Hematopoietic multipotent progenitor cell (in vitro differentiated cells): Measurements from ENCODE around the gene MCRIP2. TPM values are rescaled to one million over a fixed set of nuclear protein-coding genes. Genes with fewer than 3 reads are reported as not detected.
A peak's percentile ranks its signal among the peaks of the same experiment; 100 is the strongest.

Experiments
- DNase-seq, 3 donors: peaks; one replicate each; pipeline ENCODE4 v3.0.0-alpha.2; 2011 to 2015; ENCODE audit warnings: low read depth in 2 of 3, low spot score in 2 of 3
- total RNA-seq: library from RNA; depleted of rRNA; stranded (reverse); fragments of >200 nt; gene quantifications from one replicate; pipeline ENCODE4 v1.2.3, GENCODE V29; 2012

The MCRIP2 gene
- total RNA-seq, 1 donor, result 20.5 TPM

DNA sequence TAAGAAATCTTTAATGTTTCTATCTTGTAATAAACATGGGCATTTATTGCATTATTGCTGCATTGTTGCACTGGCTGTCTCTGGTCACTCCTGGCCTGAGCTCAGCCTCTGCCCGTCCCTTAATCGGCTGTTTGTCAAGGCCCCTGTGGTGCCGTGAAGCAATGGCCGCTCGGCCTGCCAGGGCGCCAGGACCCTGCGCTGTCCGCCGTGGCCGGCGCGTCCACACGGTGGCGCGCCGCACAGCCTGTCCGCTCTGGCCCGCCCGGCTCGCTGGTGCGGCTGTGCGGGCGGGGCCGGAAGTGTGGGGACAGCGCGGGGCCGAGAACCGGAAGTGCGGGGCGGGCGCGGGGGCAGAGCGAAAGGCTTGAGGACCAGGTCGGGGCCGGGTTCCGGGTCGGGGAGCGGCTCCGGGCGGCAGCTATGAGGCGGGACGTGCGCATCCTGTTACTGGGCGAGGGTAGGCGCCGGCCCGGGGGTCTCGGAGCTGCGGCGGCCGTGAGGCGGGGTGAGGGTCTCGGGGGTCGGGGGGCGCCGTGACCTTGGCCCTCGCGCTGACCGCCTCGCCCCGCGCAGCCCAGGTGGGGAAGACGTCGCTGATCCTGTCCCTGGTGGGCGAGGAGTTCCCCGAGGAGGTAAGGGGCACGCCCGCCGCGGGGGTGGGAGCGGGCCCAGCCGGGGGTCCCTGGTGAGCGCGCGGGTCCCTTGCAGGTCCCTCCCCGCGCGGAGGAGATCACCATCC is 26.3 kb downstream of the MCRIP2 start, which contains the start of gene RHOT2:
RHOT2 (plus strand) TSS at position 353 of the 739 bp plus-strand sequence; CDS start at position 421, 68 bp downstream.
- DNase-seq, result peak; percentile 79 to 95 (median 92)

DNA sequence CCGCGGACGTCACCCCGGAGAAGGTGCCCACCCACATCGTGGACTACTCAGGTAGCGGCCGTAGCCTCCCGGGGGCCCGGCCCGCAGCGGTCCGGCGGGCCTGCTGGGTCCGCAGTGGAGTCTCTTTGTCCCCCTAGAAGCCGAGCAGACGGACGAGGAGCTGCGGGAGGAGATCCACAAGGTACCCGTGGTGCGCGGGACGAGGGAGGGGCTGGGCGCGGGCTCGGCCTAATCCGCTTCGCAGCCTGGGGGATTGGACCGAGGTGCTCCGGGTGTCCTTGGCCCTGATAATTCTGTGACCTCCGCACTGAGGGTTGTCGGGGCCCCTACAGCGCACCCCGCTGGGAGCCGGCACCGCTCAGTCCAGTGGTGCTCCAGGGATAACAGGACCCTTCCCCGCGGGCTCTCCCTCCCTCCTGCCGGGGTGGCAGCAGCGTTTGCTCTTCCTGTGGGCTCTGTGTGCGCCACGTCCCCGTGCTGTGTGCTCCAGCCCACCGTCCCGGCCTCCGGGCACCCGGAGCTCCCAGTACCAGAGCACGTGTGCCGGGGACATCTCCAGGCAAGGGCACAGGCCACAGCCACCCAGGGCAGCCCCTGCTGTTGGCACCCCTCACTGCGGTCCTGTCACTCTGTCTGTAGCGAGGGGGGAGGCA is 27.0 kb downstream of the MCRIP2 start:
- DNase-seq, result no peak

DNA sequence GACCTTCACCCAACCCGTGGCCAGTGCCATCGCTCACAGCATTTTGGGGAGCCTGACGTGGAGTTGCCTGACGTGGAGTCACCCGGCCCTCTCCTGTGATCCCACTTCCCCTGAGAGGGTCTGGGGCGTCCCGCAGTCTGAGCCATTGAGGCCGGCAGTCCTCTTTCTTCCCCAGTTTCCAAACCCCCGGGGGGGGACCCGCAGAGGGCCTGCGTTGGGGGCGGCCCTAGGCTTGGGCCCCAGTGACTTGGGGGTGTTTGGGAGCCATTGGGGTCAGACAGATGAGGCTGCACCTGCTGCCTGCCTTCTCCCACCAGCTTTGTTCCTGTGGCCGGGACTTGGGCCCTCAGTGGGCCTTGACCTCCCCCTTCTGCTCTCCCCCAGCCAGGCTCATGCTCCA is 28.0 kb downstream of the MCRIP2 start:
- DNase-seq, result no peak

DNA sequence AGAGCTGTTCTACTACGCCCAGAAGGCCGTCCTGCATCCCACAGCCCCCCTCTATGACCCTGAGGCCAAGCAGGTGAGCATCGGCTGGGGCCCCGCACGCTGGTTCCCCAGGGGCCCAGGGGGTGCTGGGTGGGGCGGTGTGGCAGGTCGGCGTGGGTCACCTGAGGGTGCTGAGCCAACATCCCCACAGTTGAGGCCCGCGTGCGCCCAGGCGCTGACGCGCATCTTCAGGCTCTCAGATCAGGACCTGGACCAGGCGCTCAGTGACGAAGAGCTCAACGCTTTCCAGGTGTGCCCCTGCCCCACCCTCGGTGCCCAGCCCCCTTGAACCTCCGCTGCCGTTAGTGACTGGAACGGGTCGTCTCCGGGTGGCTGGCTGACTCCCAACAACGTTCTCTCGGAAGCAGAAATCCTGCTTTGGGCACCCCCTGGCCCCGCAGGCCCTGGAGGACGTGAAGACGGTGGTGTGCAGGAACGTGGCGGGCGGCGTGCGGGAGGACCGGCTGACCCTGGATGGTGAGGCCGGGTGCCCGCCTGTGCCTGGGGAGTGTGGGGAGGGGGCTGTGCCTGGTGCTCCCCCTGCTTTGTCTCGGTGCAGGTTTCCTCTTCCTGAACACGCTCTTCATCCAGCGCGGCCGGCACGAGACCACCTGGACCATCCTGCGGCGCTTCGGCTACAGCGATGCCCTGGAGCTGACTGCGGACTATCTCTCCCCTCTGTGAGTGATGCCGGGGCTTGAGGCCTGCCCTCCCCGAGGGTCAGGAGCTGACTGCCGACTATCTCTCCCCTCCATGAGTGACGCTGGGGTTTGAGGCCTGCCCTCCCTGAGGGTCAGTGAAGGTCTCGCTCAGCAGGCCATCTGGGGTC is 29.1 kb downstream of the MCRIP2 start:
- DNase-seq, result no peak

DNA sequence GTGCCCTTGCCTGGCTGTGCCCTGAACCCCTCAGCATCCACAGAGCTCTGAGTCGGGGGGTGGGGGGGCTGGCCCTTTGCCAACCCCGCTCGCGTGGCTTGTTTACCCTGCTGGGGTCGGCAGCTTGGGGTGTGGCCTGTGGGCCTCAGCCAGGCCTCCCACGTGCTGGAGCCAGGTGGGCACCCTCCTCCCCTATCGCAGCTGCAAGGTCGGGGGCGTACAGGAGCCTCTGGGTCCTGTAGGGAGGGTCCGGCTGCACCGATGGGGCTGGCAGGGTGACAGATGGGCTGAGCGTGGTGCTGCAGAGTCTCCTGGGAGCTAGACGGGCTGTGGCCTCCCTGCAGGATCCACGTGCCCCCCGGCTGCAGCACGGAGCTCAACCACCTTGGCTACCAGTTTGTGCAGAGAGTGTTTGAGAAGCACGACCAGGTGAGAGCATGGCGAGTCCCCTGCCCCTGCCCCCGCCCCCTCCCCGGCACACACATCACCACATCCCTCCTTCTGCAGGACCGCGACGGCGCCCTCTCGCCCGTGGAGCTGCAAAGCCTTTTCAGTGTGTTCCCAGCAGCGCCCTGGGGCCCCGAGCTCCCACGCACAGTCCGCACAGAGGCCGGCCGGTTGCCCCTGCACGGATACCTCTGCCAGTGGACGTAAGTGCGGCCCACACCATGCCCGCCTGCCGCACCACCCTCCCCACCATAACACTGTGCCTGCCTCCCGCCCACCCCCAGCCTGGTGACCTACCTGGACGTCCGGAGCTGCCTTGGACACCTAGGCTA is 29.9 kb downstream of the MCRIP2 start:
- DNase-seq, result no peak

DNA sequence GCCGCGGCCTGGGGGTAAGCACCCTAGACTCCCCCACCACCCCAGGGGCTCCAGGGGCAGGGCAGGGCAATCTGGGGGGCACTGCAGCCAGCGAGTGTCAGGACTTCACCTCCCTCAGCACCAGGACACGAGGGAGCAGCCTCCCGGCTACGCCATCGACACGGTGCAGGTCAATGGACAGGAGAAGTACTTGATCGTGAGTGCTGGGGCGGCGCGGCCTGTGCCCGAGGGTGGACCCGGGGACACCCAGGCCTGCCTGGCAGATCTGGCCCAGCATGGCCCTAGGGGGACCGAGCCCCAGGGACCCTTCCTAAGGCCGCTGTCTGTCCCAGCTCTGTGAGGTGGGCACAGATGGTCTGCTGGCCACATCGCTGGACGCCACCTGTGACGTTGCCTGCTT is 30.7 kb downstream of the MCRIP2 start:
- DNase-seq, result no peak

DNA sequence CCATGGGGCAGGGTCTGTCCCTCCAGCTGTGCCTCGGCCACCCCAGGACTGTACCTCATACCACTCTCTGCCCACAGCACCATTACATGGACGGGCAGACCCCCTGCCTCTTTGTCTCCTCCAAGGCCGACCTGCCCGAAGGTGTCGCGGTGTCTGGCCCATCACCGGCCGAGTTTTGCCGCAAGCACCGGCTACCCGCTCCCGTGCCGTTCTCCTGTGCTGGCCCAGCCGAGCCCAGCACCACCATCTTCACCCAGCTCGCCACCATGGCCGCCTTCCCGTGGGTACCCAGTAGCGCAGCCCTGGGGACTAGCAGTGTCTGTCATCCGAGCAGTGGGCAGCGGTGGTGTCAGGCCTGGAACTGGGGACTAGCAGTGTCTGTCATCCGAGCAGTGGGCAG is 31.2 kb downstream of the MCRIP2 start:
- no peak for DNase-seq

DNA sequence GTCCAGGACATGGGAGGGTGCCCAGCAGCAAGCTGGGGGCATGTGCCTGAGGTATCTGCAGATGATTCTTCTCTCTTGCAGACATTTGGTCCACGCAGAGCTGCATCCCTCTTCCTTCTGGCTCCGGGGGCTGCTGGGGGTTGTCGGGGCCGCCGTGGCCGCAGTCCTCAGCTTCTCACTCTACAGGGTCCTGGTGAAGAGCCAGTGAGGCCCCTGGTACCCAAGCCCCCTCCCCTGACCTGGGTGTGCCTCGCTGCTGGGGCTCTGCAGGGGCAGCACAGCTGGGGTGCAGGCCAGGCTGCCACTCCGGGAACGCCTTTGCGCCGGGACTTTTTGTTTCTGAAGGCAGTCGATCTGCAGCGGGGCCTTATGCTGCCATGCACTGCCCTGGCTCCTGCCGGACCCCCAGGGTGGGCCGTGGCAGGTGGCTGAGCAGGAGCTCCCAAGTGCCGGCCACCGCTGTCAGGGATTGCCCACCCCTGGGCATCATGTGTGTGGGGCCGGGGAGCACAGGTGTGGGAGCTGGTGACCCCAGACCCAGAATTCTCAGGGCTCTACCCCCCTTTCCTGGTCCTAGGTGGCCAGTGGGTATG is 31.9 kb downstream of the MCRIP2 start:
- DNase-seq, result no peak

DNA sequence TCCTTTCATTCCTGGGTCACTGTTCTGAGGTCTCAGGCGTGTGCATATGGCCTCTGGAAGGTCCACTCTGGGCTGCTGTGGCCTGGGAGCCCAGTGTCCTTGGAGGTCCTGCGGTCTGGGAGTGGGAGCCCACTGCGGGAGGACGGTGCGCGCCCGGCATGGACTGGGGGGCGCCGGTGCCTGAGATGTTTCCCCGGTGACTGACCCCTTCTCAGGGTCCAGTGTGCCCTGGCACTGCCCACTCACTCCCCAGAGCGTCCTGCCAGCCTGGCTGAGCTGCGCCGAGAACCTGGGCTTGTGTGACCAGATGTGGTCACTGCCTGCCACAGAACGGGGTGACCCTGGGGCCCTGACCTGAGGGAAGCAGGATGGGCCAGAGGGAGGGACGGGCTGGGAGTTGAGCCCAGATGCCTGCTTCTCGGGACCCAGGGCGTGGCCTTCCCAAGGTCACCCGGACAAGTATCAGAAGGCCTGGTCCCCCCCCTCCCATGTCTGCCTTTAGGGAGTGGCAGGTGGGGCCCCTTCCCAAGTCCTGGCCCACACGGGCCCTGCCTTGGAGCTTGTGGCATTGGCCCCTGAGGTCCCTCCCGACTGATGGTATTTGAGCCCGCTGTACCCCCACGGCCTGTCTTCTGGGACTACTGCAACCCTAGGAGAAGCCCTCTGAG is 32.7 kb downstream of the MCRIP2 start:
- no peak for DNase-seq

DNA sequence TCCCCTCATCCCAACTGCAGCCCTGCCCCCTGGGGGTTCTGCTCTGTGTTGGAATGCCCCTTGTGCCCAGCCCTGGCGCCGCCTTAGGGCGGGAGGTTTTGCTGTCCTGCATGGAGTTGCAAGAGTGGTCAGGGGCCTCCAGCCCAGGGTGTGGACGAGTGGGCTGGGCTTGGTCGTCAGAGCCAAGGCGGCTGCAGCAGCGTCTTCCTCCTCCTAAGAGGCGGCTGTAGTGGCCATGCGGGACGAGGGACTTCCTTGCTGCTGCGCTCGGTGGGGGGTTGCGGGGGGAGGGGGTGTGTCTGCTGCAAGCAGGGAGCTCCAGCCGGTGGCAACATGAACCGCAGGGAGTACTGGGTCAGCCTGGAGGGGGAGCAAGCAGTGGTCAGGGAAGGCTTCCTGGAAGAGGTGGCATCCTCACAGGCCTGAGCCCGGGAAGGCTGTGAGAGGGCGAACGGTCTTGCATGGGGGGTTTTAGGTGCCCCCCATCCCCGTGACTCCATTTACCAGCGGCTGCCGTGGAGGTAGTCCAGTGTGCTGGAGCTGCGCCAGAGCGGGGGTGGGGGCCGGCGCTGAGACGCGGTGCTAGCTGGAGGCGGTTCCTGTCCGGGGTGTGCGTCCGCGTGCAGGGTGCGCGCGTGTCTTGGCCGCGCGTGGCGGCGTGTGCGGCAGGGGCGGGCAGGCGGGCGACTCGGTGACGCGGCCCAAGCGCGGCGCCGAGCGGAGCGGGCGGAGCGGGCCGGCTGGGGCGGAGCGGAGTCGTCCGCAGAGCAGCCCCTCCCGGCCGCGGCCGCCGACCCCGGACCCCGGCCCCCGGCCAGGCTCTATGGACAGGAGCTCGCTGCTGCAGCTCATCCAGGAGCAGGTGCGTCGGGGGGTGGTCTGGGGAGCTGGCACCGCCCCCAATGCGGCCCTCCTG is 33.6 kb downstream of the MCRIP2 start, which contains the start of gene RHBDL1:
RHBDL1 (plus strand) TSS at position 704 of the 916 bp plus-strand sequence; CDS start at position 824, 120 bp downstream.
- DNase-seq, result peak in 1 of 3 donors; percentile 11

DNA sequence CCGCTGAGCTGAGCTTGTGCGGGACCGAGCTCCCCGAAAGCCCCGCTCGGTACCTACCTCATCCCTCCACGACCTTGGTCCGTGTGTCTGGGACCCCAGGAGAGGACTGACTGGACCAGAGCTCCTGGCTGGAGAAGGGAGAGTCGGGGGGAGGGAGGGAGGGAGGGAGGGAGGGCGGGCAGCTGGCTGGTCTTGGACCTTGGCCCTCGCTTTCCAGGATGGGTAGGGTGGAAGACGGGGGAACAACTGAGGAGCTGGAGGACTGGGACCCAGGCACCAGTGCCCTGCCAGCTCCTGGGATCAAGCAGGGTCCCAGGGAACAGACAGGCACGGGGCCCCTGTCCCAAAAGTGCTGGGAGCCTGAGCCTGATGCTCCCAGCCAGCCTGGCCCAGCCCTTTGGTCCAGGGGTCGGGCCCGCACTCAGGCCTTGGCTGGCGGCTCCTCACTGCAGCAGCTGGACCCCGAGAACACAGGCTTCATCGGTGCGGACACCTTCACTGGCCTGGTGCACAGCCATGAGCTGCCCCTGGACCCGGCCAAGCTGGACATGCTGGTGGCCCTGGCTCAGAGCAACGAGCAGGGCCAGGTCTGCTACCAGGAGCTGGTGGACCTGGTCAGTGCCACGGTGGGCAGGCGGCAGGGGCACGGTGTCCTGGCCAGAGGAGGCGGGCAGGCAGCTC is 34.4 kb downstream of the MCRIP2 start:
- no peak for DNase-seq

DNA sequence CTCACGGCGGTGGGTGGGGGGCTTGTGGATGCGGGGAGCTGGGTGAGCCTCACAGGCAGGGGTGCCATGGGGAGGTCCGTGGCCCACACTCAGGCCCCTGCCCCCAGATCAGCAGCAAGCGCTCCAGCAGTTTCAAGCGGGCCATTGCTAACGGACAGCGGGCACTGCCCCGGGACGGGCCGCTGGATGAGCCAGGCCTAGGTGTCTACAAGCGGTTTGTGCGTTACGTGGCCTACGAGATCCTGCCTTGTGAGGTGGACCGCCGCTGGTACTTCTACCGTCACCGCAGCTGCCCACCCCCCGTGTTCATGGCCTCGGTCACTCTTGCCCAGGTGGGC is 34.9 kb downstream of the MCRIP2 start:
- DNase-seq, result no peak

DNA sequence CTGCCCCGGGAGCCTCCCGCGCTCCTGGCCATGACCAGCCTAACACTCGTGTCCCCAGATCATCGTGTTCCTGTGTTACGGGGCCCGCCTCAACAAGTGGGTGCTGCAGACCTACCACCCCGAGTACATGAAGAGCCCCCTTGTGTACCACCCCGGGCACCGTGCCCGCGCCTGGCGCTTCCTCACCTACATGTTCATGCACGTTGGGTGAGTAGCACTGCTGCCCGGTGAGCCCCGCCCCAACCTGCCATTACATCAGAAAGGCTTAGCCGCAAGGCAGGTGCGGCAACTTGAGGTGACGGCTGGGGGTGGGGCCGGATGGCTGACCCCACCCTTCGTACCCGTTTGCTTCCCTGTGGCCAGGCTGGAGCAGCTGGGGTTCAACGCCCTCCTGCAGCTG is 35.3 kb downstream of the MCRIP2 start:
- DNase-seq, result no peak

DNA sequence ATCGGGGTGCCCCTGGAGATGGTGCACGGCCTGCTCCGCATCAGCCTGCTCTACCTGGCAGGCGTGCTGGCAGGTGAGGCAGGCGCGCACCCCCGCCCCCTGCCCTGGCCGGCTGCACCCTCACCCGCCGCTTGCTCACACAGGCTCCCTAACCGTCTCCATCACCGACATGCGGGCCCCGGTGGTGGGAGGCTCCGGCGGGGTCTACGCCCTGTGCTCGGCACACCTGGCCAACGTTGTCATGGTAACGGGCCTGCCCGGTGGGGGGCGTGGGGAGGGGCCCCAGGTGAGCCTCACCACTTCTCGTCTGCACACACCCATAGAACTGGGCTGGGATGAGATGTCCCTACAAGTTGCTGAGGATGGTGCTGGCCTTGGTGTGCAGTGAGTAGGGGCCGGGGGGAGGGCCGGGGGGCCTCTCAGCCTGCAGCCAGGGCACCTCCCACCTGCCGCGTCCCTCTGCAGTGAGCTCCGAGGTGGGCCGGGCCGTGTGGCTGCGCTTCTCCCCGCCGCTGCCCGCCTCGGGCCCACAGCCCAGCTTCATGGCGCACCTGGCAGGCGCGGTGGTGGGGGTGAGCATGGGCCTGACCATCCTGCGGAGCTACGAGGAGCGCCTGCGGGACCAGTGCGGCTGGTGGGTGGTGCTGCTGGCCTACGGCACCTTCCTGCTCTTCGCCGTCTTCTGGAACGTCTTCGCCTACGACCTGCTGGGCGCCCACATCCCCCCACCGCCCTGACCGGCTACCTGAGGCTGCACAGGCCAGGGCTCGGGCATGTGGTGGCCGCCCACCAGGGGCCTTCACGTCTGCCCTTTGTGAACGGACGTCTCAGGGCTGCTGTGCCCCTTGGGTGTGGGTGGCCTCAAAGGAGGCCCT is 35.9 kb downstream of the MCRIP2 start:
- DNase-seq, result no peak

DNA sequence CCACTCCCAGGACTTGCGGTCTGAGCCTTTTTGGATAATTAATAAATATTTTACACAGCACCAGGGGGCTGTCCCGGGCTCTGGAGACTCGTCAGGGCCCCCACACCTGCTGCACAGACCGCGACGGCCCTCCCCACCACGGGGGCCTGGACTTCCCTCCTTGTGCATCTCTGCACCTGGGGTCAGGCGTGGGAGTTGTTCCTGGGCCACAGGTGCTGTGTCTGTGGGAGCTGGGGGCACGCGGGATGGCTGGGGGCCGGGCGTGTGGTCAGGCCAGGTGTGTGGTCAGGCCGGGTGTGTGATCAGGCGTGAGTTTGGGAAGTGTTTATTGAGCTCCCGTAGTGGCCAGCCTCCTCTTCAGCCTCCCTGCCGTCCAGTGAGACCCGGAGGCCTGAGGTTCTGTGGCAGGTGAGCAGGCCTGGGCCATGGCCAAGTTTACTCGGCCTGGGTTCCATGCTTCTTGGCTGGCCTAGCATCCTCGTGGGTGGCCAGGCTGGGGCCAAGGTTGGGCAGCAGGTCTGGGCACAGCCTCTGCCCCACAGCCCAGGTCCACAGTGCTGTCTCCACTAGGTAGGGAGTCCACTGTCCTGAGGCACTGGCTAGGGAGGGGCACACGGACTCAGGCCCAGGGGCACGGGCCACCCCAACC is 36.7 kb downstream of the MCRIP2 start:
- no peak for DNase-seq
